Activated CD4-positive, alpha-beta T cell treated with anti-CD3 and anti-CD28 coated beads for 36 hours (primary cell): ENCODE data around the gene FAM210B. TPM values are rescaled to one million over a fixed set of nuclear protein-coding genes. Genes with fewer than 3 reads are reported as not detected.
"Not testable (repeated sequence)": the region's sequence is repeated elsewhere in the genome, so short reads cannot be mapped to it uniquely, and the experiment has no call there.

Source experiments
- ATAC-seq: fragments of 200-7000 bp; cut with Tn5 transposase; one replicate; pipeline ENCODE4 v1.10.0; 2021; ENCODE audit warnings: mild to moderate bottlenecking, moderate library complexity
- CTCF ChIA-PET: fragments of 350-600 bp; sonication (Branson Sonifier 250); formaldehyde crosslinking; loops from one replicate; lab custom pipeline; 2021; ENCODE audit warnings: antibody characterized with exemption; lab: Charles Lee
- POLR2A ChIA-PET: fragments of 350-600 bp; sonication (Branson Sonifier 250); formaldehyde crosslinking; loops from one replicate; lab custom pipeline; 2021; ENCODE audit warnings: antibody characterized with exemption, inconsistent platforms; lab: Charles Lee
- DNase-seq: peaks from one replicate; pipeline ENCODE4 v3.0.0-alpha.2; 2020
- H3K27ac Mint-ChIP-seq: one replicate; pipeline ENCODE4 v1.8.0; 2021; ENCODE audit warnings: mixed read lengths
- H3K27me3 Mint-ChIP-seq: one replicate; pipeline ENCODE4 v1.8.0; 2021; ENCODE audit warnings: mixed read lengths
- H3K36me3 Mint-ChIP-seq: one replicate; pipeline ENCODE4 v1.8.0; 2021; ENCODE audit warnings: low read depth, mixed read lengths
- H3K4me1 Mint-ChIP-seq: one replicate; pipeline ENCODE4 v1.8.0; 2021; ENCODE audit warnings: mixed read lengths
- H3K4me3 Mint-ChIP-seq: one replicate; pipeline ENCODE4 v1.8.0; 2021; ENCODE audit warnings: mild to moderate bottlenecking, moderate library complexity, mixed read lengths
- H3K9me3 Mint-ChIP-seq: one replicate; pipeline ENCODE4 v1.8.0; 2021; ENCODE audit warnings: low read depth, mixed read lengths
- intact Hi-C, 2 experiments: fragments of 100-400 bp; cut with DNase I in 1 of 2; cut with micrococcal nuclease in 1 of 2; formaldehyde crosslinking; loops; one replicate each; pipeline versions ENCODE4 v1.14.2 to v1.15.1; 2022 to 2024; cut with DNase I, micrococcal nuclease
- total RNA-seq, 2 experiments: library from RNA; stranded (reverse); gene quantifications; one replicate each; pipeline ENCODE4 v1.2.3, GENCODE V29; 2021

Gene FAM210B
- total RNA-seq, 2 experiments from 2014 or later = 4.5 to 4.8 TPM

DNA sequence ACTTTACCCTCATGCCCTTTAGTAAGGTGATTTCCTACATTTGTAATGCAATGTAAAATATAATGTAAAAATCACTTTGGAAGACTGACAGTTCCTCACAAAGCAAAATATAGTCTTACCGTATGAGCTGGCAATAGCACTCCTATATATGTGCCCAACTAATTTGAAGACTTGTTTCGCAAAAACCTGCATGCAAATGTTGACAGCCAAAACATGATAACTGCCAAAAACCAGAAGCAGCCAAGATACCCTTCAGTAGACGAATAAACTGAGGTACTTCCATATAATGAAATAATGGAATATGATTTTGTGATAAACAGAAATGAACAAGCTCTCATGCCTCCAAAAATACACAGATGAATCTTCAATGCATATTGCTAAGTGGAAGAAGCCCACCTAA lies 19.6 kb downstream of the FAM210B start:
- no peak overlapping the region for H3K4me3 Mint-ChIP-seq
- H3K9me3 Mint-ChIP-seq = no peaks in the 10 kb centered on the region
- DNase-seq (no peak), ATAC-seq (no peak)
- no peak overlapping the region for H3K27ac Mint-ChIP-seq
- POLR2A ChIA-PET = no interaction called here
- H3K4me1 Mint-ChIP-seq = peaks cover 13% of the 10 kb centered on the region
- CTCF ChIA-PET = no interaction called here
- H3K27me3 Mint-ChIP-seq = no peaks in the 10 kb centered on the region
- intact Hi-C loops = no loop called here
- H3K36me3 Mint-ChIP-seq = peaks cover 73% of the 10 kb centered on the region

DNA sequence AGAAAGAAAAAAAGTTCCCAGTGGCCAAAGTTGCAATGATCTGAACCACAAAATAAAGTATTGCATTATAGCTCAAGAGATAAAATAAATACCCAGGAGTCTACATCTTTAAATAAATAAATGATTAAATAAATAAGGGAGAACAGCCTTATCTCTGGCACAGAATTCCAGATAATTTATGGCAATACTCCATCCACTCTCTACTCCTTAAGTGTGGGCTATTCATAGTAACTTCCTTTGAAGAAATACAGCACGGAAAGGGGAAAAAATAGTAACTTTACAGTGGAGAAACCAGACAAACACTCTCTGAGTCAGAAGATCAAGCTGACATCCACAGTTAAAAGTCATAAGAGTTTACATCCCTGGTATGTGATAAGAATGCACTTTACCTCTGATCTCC lies 21.6 kb downstream of the FAM210B start:
- Mint-ChIP-seq H3K27ac (no peak overlapping the region), H3K4me3 (no peak overlapping the region), H3K4me1 (peaks cover 9% of the 10 kb centered on the region), H3K9me3 (no peaks in the 10 kb centered on the region), H3K36me3 (peaks cover 77% of the 10 kb centered on the region), H3K27me3 (no peaks in the 10 kb centered on the region)
- POLR2A ChIA-PET = no interaction called here
- CTCF ChIA-PET = no interaction called here
- intact Hi-C loops = no loop called here
- DNase-seq = no peak
- no peak for ATAC-seq

DNA sequence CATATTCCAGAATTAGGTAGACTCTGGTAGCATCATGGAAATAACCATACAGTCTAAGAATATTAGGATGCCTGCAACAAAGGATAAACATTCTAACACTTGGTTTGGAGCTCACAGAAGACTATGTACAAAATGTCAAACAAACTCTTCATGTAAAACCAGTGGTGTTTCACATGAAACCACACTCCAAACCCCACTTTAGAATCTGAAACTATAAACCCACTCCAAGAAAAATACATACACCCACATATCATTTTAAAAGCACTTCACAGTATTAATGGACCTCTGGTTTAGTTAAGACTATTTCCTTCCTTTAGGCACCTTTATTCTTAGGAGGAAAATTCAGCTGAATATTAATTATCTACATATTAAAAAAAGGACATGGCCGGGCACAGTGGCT lies 22.7 kb downstream of the FAM210B start:
- intact Hi-C loops = no loop called here
- peaks cover 77% of the 10 kb centered on the region for H3K36me3 Mint-ChIP-seq
- no peak overlapping the region for H3K27ac Mint-ChIP-seq
- H3K4me3 Mint-ChIP-seq = no peak overlapping the region
- DNase-seq (no peak), ATAC-seq (no peak)
- H3K27me3 Mint-ChIP-seq = no peaks in the 10 kb centered on the region
- no peaks in the 10 kb centered on the region for H3K9me3 Mint-ChIP-seq
- ChIA-PET POLR2A (no interaction called here), CTCF (interaction anchor here (0.5 kb wide), 1 partner anchor 38 kb away, joined by 3 read pairs; no protein-coding TSS in a partner anchor)
- H3K4me1 Mint-ChIP-seq = peaks cover 7% of the 10 kb centered on the region

DNA sequence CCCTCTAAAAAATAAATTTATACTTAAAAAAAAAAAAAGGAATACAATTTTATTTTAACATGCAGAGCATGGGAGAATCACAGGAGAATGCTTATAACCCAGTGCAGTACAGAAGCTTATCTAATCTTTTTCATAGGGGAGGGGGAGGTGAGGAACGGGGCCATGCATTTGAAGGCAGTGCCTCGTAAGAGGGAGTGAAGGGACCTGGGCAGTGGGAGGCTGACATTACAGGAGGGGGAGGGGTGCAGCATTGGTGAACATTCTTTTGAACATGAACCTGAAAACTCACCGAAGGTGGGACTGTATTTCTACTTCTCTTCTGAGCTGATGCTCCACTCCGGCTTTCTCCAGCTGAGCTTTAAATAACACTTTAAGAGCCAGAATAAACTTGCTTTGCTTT lies 23.9 kb downstream of the FAM210B start:
- no peaks in the 10 kb centered on the region for H3K27me3 Mint-ChIP-seq
- CTCF ChIA-PET = no interaction called here
- DNase-seq = no peak
- H3K4me1 Mint-ChIP-seq = peaks cover 7% of the 10 kb centered on the region
- ATAC-seq = no peak
- no peaks in the 10 kb centered on the region for H3K9me3 Mint-ChIP-seq
- no peak overlapping the region for H3K27ac Mint-ChIP-seq
- H3K36me3 Mint-ChIP-seq = peaks cover 75% of the 10 kb centered on the region
- H3K4me3 Mint-ChIP-seq = no peak overlapping the region
- POLR2A ChIA-PET = interaction anchor here (0.8 kb wide), 1 partner anchor 9 kb away, joined by 3 read pairs; the partner anchor contains the start of gene AURKA
- intact Hi-C loops = no loop called here

DNA sequence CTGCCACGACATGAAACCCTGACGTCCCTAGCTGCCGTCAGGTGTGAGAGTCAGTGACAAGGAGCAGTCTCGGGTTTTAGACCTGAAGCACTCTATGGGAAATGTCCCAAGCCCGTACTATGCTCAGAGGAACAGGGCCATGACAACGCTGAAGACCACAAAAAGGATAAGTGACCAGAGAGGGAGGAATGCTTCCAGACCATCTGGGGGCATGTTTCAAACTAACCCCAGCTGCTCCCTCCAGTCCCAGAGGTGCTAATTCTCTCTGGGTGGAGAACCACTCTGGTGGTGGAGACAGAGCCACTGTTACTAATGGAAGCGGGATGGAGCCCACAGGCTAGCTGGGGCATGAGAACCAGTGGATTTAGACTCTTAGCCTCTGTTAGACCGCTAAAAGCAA lies 24.6 kb downstream of the FAM210B start:
- Mint-ChIP-seq H3K27ac (no peak overlapping the region), H3K9me3 (no peaks in the 10 kb centered on the region), H3K36me3 (peaks cover 75% of the 10 kb centered on the region), H3K4me1 (peaks cover 7% of the 10 kb centered on the region), H3K27me3 (no peaks in the 10 kb centered on the region), H3K4me3 (no peak overlapping the region)
- CTCF ChIA-PET = no interaction called here
- POLR2A ChIA-PET = interaction anchor here (0.8 kb wide), 1 partner anchor 8 kb away, joined by 3 read pairs; the partner anchor contains the start of gene AURKA
- DNase-seq = no peak
- ATAC-seq = no peak
- intact Hi-C loops = no loop called here

DNA sequence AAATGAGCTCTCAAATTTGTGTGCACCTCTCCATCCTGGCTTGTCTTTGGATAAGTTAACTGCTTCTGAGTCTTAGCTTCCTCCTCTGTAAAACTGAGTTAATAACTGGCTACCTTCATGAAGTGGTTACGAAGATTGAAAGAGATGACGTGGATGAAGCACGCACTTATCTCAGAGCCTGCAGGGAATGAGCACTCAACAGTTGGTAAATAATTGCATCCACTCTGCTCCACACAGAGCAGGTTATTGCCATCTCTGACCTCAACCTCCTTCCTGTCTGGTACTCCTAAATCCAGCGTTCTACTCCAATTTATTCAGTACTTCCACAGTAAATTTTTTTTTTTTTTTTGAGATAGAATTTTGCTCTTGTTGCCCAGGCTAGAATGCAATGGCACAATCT lies 26.4 kb downstream of the FAM210B start:
- intact Hi-C loops = no loop called here
- H3K4me3 Mint-ChIP-seq = no peak overlapping the region
- H3K27me3 Mint-ChIP-seq = no peaks in the 10 kb centered on the region
- DNase-seq (no peak), ATAC-seq (no peak)
- POLR2A ChIA-PET = no interaction called here
- CTCF ChIA-PET = interaction anchor here (1.3 kb wide), 1 partner anchor 13 kb away, joined by 3 read pairs; no protein-coding TSS in a partner anchor
- H3K36me3 Mint-ChIP-seq = peaks cover 80% of the 10 kb centered on the region
- H3K27ac Mint-ChIP-seq = no peak overlapping the region
- H3K4me1 Mint-ChIP-seq = peaks cover 20% of the 10 kb centered on the region
- no peaks in the 10 kb centered on the region for H3K9me3 Mint-ChIP-seq

DNA sequence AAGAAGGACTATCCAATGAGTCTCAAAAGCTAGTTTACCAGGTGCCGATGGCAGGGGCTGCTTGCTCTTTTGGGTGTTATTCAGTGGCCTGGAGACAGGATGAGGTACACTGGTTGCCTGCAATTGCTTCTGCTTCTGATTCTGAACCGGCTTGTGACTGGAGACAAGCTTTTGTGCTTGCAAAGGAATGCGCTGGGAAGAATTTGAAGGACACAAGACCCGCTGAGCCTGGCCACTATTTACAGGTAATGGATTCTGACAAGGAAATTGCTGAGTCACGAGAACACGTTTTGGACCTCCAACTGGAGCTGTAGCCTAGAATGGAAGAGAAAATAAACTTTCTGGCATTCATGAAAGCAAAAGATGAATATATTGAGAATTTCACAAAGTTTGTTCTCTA lies 27.4 kb downstream of the FAM210B start:
- CTCF ChIA-PET = interaction anchor here (0.6 to 2.0 kb wide), 2 partner anchors 12 to 19 kb away, joined by 3 to 7 read pairs; no protein-coding TSS in a partner anchor
- intact Hi-C loops = no loop called here
- Mint-ChIP-seq H3K4me3 (no peak overlapping the region), H3K27me3 (no peaks in the 10 kb centered on the region), H3K9me3 (no peaks in the 10 kb centered on the region), H3K36me3 (peaks cover 83% of the 10 kb centered on the region), H3K4me1 (peaks cover 25% of the 10 kb centered on the region), H3K27ac (no peak overlapping the region)
- POLR2A ChIA-PET = no interaction called here
- ATAC-seq = no peak
- no peak for DNase-seq

DNA sequence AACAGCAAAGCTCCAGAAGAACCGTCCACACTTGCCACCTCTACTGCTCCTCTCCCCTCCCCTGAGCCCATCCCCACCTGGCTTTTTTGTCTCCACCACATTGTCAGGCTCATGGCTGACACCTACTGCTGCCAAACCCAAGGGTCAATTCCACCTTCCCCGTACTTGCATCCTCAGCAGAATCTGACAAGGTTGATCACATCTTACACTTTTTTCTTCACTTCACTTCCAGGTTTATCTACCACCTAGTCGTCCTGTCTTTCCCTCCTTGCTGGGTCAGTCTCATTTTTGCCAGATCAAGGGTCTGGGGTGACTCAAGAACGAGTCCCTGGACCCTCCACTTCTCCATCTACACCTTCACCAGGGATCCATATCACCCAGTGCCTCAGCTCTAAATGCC lies 30.1 kb downstream of the FAM210B start:
- no peak for ATAC-seq
- no peaks in the 10 kb centered on the region for H3K27me3 Mint-ChIP-seq
- no peak for DNase-seq
- peaks cover 69% of the 10 kb centered on the region for H3K36me3 Mint-ChIP-seq
- H3K27ac Mint-ChIP-seq = no peak overlapping the region
- intact Hi-C loops = no loop called here
- H3K4me1 Mint-ChIP-seq = peaks cover 27% of the 10 kb centered on the region
- CTCF ChIA-PET = no interaction called here
- no peaks in the 10 kb centered on the region for H3K9me3 Mint-ChIP-seq
- no peak overlapping the region for H3K4me3 Mint-ChIP-seq
- POLR2A ChIA-PET = interaction anchor here (0.6 kb wide), 1 partner anchor 30 kb away, joined by 3 read pairs; the partner anchor contains the start of gene FAM210B

DNA sequence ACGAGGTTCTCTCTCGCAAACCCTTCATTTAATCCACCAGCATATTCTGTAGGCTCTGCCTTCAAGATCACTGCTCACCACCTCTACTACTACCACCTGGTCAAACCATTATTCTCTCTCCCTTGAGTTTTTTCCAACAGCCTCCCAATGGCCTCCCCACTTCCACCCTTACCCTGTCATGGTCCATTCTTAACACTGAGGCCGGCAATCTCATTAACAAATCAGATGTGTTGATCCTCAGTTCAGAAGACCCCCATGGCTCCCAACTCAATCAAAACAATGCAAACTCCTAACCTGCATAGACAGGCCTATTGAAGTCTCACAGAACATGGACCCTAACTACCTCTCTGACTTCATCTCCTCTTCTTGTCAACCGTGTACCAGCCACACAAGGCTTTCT lies 31.0 kb downstream of the FAM210B start:
- Mint-ChIP-seq H3K4me1 (peaks cover 36% of the 10 kb centered on the region), H3K36me3 (peaks cover 66% of the 10 kb centered on the region), H3K27ac (peak overlapping the region; percentile 31), H3K4me3 (peak overlapping the region; percentile 43), H3K27me3 (no peaks in the 10 kb centered on the region), H3K9me3 (no peaks in the 10 kb centered on the region)
- no peak for DNase-seq
- intact Hi-C loops = no loop called here
- ATAC-seq = no peak
- POLR2A ChIA-PET = no interaction called here
- CTCF ChIA-PET = no interaction called here

DNA sequence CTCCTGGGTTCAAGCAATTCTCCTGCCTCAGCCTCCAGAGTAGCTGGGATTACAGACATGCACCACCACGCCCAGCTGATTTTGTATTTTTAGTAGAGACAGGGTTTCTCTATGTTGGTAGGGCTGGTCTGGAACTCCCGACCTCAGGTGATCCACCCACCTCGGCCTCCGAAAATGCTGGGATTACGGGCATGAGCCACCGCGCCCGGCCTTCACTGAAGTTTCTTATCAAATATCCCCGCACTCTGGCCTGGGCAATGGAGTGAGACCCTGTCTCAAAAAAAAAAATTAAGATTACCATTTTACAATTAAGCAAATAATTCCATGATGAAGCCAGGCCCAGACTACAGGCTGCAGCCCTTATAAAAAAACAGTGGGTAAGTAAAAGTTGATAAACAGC lies 31.6 kb downstream of the FAM210B start:
- CTCF ChIA-PET, ATAC-seq: not testable (repeated sequence)
- H3K4me1 Mint-ChIP-seq = peaks cover 41% of the 10 kb centered on the region

DNA sequence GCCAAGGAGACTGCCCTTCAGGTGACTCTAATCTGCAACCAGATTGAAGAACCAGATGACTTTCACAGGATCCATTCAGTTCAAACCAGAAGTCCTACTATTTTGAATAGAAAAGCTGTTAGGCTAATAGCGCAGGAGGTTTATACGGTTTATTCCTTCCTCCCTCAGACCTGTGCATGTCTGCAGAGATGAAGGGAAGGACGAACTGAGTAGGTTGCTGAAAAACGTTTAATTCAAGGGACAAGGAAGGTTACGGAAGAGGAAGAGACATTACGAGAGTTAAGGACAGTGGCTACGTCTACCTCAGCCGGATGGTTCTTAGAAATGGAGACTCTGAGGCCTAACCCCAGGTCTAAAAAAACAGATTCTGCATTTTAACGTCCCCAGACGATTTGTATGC lies 32.3 kb downstream of the FAM210B start:
- Mint-ChIP-seq H3K36me3 (peaks cover 63% of the 10 kb centered on the region), H3K27me3 (no peaks in the 10 kb centered on the region), H3K4me3 (no peak overlapping the region), H3K9me3 (no peaks in the 10 kb centered on the region), H3K4me1 (peaks cover 41% of the 10 kb centered on the region), H3K27ac (no peak overlapping the region)
- CTCF ChIA-PET = interaction anchor here (1.9 kb wide), 1 partner anchor 33 kb away, joined by 6 read pairs; no protein-coding TSS in a partner anchor
- POLR2A ChIA-PET = interaction anchor here (1.0 kb wide), 1 partner anchor 8 kb away, joined by 3 read pairs; no protein-coding TSS in a partner anchor
- ATAC-seq (no peak), DNase-seq (no peak)
- intact Hi-C loops = no loop called here

More for the DNA sequence above, 31.6 kb downstream of the FAM210B start:
- H3K9me3 Mint-ChIP-seq, H3K27me3 Mint-ChIP-seq, DNase-seq, POLR2A ChIA-PET, H3K27ac Mint-ChIP-seq, H3K4me3 Mint-ChIP-seq, intact Hi-C loops: not testable (repeated sequence)
- peaks cover 63% of the 10 kb centered on the region for H3K36me3 Mint-ChIP-seq

DNA sequence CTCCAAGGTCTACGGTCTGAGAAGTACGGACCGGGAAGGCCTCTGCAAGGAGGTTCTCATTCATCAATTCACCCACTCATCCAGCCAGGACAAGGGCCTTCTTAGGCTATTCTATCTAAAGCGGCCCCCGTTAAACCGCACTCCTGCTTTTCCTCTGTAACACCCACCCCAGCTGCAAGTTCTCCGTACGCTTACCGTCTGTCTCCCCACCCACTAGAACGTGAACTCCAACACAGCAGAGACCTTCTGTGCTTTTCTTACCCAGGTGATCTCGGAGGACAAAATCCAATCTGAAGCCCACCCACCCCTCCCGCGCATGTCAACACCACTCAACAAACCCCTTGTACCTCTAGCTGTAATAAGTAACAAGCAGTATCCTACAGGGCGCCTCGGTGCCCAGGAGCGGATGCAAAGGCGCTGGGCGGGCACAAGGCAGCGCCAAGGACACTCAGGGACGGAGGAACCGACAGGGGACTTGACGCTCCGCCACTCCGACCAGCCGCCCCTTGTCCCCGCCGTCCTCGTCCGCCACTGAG lies 32.9 kb downstream of the FAM210B start:
- POLR2A ChIA-PET = interaction anchor here (0.5 to 1.1 kb wide), 4 partner anchors 9 to 37 kb away, joined by 3 to 4 read pairs (median 3); partner anchors contain the start of gene FAM210B
- Mint-ChIP-seq H3K27me3 (no peaks in the 10 kb centered on the region), H3K9me3 (no peaks in the 10 kb centered on the region), H3K27ac (no peak overlapping the region), H3K4me1 (peaks cover 41% of the 10 kb centered on the region), H3K36me3 (peaks cover 59% of the 10 kb centered on the region), H3K4me3 (no peak overlapping the region)
- intact Hi-C loops = loop anchor here (1.0 kb wide), 4 partner anchors 9 to 77 kb away; partner anchors contain the start of genes RTF2 (in 2 of the 2) and FAM210B (in 1 of the 2)
- CTCF ChIA-PET = interaction anchor here (0.7 to 1.9 kb wide), 7 partner anchors 20 to 93 kb away, joined by 3 to 6 read pairs (median 4); partner anchors contain the start of genes CASS4 and FAM210B
- DNase-seq = no peak
- ATAC-seq = peak; percentile 37
